A204.1 (cell line): ENCODE data around the gene NOX5.

ENCODE experiments used
- FAIRE-seq: peaks from 2 replicates; lab custom pipeline; 2012; peaks lifted over from hg19 to GRCh38; lab: Jason Lieb, UNC

NOX5 gene

GRCh38 chr15:69084404-69085030 lies 70.0 kb downstream of the NOX5 start:
- FAIRE-seq: no peak

- no peak for FAIRE-seq
Measured at GRCh38 chr15:69085325-69086081, 71.0 kb downstream of the NOX5 start.

DNA sequence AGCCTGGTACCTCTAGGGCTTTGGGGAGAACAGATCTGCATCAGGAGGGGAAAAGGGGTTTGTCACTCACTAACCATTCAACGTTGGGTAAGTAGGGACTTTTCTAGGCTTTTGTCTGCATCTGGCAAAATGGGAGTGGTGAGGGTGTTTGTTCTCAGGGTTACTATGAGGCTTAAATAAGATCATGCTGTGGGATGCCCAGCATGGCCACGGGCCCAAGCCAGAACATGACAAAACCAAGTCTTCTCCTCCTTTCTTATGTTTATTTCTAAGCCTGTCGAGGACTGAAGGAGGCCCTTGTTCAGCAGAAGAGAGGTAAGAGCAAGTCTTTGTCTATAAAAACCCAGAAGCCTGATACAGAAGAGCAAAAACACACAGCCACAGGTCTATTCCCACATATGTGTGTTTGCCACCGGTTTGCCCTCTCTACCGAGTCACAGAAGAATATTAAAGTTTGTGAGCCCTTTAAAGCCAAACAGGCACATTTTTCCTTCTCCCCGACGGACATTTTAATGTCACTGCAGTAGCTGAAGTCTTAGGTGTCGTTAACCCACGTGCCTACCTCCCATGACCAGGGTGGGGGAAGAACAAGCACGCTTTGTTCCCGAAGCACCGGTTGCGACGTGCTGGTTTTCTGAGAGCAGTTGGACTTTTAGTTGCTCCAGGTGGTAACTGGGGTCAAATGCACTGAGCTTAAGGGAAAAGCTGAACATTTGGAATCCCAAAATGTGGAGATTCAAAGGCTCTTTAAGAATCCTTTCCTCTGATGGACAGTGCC lies 72.1 kb downstream of the NOX5 start:
- FAIRE-seq: no peak

- no peak for FAIRE-seq
Measured at GRCh38 chr15:69087366-69087976, 73.0 kb downstream of the NOX5 start.

- FAIRE-seq: no peak
Measured at GRCh38 chr15:69088300-69088965, 73.9 kb downstream of the NOX5 start.

- FAIRE-seq: no peak
Measured at GRCh38 chr15:69089258-69089657, 74.8 kb downstream of the NOX5 start.

DNA sequence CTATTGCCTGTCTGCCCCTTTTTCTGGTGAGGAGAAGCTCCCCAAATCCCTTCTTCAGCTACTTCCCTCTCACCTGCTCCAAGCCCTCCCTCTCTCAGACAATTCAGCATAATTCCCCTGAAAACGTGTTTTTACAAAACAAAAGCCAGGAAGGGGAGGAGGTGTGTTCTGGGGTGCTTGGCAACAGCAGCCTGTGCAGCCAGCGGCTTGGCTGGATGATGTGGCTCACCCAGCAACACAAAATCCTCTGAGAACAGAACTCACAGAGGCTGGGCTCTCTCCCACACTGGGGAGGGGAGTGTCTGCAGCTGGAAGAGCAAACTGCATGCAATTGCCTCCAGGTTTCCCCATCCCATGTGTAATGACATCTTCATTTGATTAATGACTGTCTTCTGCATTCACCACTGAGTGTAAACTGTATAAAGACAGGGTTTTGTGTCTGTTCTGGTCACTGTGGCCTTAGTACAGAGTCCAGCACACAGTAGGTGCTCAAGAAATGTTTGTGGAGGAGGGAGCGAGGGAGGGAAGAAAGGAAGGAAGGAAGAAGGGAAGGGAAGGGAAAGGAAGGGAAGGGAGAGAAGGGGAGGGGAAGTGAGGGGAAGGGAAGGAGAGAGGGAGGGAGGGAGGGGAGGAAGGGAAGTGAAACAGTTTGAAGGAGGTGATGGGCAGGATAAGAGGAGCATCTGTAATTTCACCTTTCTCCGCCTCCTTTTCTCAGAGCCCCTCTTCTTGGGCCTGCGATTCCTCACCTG lies 75.9 kb downstream of the NOX5 start:
- FAIRE-seq: no peak

DNA sequence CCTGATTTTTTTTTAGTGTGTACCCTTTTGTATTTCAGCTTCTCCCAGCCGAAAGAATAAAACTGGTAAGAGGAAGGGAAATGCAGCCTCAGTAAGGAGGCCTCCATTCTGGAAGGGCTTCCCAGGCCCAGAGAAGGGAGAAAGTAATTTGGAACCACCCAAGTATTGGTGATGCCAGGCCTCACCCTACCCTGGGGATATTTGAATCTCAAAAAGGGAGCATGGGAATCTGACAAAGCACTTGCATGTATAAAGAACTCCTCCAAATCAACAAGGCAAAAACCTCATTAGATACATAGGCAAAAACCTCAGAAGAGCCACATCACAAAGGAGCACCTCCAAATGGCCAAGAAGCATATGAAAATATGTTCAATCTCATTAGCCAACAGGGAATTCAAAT lies 77.2 kb downstream of the NOX5 start:
- no peak for FAIRE-seq

DNA sequence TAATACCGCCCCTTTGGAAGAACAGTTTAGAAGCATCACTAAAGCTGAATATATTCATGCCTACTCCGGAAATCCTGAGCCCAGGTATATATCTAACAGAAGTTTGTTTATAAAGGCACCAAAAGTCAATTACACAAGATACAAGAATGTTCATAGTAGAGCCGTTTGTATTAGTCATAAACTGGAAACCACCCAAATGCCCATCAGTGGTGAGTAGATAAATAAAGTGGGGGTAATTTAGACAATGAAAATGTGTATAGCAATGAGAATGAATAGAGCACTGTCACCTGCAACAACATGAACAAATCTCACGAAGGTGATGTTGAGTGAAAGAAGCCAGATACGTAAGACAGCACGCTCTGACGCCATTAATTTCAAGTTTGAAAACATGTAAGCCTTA lies 77.7 kb downstream of the NOX5 start:
- no peak for FAIRE-seq

- FAIRE-seq: no peak
Measured at GRCh38 chr15:69093127-69093526, 78.6 kb downstream of the NOX5 start.

DNA sequence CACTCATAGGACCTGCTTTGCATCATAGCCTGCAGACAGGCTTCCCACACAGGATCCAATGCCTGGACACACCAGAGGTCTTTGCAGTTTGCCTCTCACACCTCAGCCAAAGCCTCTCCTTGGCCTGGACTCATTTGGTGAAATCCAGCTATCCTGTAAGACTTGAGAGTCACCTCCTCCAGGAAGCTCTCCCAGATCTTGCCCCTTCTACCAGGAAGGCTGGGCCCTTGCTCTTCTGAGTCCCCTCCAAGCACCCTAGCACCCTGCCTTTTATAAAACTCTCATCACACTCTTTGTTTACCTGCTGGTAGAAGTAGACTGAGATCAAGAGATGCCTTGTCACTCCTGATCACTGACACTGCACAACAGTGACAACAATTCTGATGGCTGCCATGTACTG lies 79.1 kb downstream of the NOX5 start:
- no peak for FAIRE-seq

GRCh38 chr15:69094124-69094921 lies 79.8 kb downstream of the NOX5 start:
- FAIRE-seq: no peak

DNA sequence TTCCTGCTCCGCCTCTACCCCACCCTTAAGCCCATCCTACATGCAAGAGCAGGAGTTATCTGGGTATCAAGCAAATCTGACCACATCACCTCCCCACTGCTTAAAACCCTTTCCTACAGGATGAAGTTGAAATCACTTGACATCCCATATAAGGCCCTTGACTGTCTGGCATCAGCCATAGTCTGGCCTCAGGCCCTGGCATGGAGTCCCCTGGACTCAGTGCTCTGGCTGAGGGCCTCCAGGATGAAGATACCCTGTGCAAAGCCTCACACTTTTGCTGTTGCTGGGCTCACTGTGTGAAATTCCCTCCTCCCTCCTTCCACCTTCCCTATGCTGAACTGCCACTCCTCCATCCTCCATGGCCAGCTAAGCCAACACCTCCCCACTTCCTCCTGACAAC lies 80.8 kb downstream of the NOX5 start:
- no peak for FAIRE-seq

GRCh38 chr15:69096196-69096595 lies 81.7 kb downstream of the NOX5 start:
- FAIRE-seq: no peak

- no peak for FAIRE-seq
Measured at GRCh38 chr15:69096626-69097025, 82.1 kb downstream of the NOX5 start.

DNA sequence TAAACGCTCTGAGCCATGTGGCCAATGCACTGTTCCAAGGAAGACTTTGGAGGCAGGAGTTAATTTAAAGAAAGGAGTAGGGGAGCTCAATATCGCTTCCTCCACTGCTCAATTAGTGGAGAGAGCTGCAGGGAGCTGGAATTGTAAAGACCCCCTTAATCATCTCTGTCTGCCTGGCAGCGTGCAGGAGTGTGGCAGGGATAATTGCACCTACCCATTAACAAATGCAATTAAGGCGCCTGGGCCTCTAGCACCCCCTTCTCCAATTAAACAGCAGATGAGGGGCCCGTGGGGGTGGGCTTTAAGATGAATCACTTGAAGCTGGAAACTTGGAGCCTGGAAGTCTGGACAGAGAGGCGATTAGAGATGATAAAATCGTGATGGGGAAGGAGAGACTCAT lies 84.3 kb downstream of the NOX5 start:
- FAIRE-seq: no peak

- FAIRE-seq: no peak
Measured at GRCh38 chr15:69099941-69100340, 85.4 kb downstream of the NOX5 start.

- FAIRE-seq: no peak
Measured at GRCh38 chr15:69100821-69101220, 86.3 kb downstream of the NOX5 start.

DNA sequence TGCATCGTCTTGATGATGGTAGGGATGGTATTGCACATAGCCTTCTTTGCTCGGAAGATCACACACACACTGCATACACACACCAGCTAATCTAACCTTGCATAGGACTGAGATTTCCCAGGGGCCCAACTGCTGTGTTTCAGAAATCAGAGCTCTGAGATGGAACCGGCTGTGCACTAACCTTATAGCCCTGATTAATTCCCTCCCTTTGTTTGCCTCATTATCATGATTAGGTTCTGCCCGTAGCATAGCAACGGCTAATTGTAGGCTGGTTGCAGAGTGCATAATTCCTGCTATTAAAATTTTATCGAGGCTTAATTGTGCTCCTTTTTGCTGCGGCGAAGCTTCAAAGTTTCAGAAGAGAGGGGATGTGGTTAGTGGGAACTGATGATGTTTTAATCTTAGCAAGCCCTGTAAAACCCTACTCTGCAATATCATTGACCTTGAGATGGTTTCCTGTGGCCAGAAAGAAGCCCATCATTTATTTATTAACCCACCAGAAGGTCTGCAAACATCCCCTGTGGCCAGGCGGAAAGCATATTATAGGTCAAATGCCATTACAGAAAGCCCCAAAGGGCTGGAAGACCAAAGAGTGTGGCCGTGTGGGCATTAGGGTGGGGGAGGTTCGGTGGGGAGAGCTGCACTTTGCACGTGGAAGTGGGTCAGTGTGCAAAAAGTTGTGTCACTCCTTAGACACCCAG lies 89.7 kb downstream of the NOX5 start:
- no peak for FAIRE-seq

DNA sequence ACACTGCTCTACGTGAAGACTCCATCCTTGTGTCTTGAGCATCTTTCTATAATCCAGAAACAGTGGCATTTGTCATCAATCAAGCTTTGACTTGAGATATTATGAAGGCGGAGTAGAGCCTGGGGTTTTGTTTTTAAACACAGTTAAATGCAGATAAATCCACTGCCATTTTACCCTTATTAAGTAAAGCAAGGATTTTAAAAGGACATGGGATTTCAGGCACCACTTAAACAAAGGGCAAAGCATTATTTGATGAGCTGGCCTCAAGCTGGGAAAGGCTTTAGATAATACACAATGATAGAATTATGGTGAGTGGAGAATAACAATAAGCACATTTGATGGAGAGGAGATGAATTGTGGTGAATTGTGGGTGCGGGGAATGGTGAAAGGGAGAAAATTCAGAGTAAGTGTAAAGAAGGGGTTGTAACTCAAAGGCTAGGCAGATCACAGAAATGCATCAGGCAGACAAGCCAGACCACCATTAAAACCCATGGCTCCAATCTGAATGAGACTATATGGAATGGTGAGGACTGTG lies 91.0 kb downstream of the NOX5 start:
- no peak for FAIRE-seq
